ENCODE measurements around the gene OTOG. TPM values are rescaled to one million over a fixed set of nuclear protein-coding genes. Genes with fewer than 3 reads are reported as not detected.

OTOG gene
- polyA plus RNA-seq, 2 donors: not detected

GRCh38 chr11:17535488-17535887 is 11.6 kb upstream of the OTOG start:
- Histone ChIP-seq H3K36me3 (ENCODE audit: control insufficient read depth in 2 of 2, insufficient read depth in 2 of 2, low read length in 1 of 2) (no peaks in the 10 kb centered on the region), H3K4me1 (ENCODE audit: control insufficient read depth in 2 of 2, insufficient read depth in 2 of 2, low read length in 1 of 2) (peaks cover 0 to 2% of the 10 kb centered on the region in 2 donors), H3K9me3 (ENCODE audit: control insufficient read depth in 2 of 2, insufficient read depth in 1 of 2, low read depth in 1 of 2, low read length in 1 of 2) (no peaks in the 10 kb centered on the region), H3K27ac (ENCODE audit: low read depth in 2 of 2, low read length in 1 of 2) (no peak overlapping the region), H3K27me3 (ENCODE audit: control insufficient read depth in 1 of 2, insufficient read depth in 2 of 2, low read length in 2 of 2) (no peaks in the 10 kb centered on the region), H3K4me3 (ENCODE audit: low read depth in 1 of 2, low read length in 2 of 2) (no peak overlapping the region)
- 88 to 91% methylated on average over 3 of the region's 3 CpGs for WGBS, 2 donors

GRCh38 chr11:17537261-17537660 is 9.8 kb upstream of the OTOG start:
- WGBS, 2 donors: 87 to 90% methylated on average over 8 of the region's 8 CpGs
- H3K27me3 ChIP-seq (ENCODE audit: control insufficient read depth in 1 of 2, insufficient read depth in 2 of 2, low read length in 2 of 2): no peaks in the 10 kb centered on the region
- H3K4me3 ChIP-seq (ENCODE audit: low read depth in 1 of 2, low read length in 2 of 2): no peak overlapping the region
- no peaks in the 10 kb centered on the region for H3K36me3 ChIP-seq (ENCODE audit: control insufficient read depth in 2 of 2, insufficient read depth in 2 of 2, low read length in 1 of 2)
- H3K27ac ChIP-seq (ENCODE audit: low read depth in 2 of 2, low read length in 1 of 2): no peak overlapping the region
- H3K4me1 ChIP-seq (ENCODE audit: control insufficient read depth in 2 of 2, insufficient read depth in 2 of 2, low read length in 1 of 2): no peaks in the 10 kb centered on the region
- peaks cover 0 to 1% of the 10 kb centered on the region in 2 donors for H3K9me3 ChIP-seq (ENCODE audit: control insufficient read depth in 2 of 2, insufficient read depth in 1 of 2, low read depth in 1 of 2, low read length in 1 of 2)

- Histone ChIP-seq H3K27me3 (ENCODE audit: control insufficient read depth in 1 of 2, insufficient read depth in 2 of 2, low read length in 2 of 2) (no peaks in the 10 kb centered on the region), H3K4me3 (ENCODE audit: low read depth in 1 of 2, low read length in 2 of 2) (no peak overlapping the region), H3K4me1 (ENCODE audit: control insufficient read depth in 2 of 2, insufficient read depth in 2 of 2, low read length in 1 of 2) (no peaks in the 10 kb centered on the region), H3K9me3 (ENCODE audit: control insufficient read depth in 2 of 2, insufficient read depth in 1 of 2, low read depth in 1 of 2, low read length in 1 of 2) (peaks cover 0 to 2% of the 10 kb centered on the region in 2 donors), H3K27ac (ENCODE audit: low read depth in 2 of 2, low read length in 1 of 2) (no peak overlapping the region), H3K36me3 (ENCODE audit: control insufficient read depth in 2 of 2, insufficient read depth in 2 of 2, low read length in 1 of 2) (no peaks in the 10 kb centered on the region)
- WGBS, 2 donors: 97 to 100% methylated on average over 1 of the region's 1 CpG
Measured at GRCh38 chr11:17538054-17538453, 9.0 kb upstream of the OTOG start.

GRCh38 chr11:17538731-17539130 is 8.3 kb upstream of the OTOG start:
- Histone ChIP-seq H3K4me3 (ENCODE audit: low read depth in 1 of 2, low read length in 2 of 2) (no peak overlapping the region), H3K9me3 (ENCODE audit: control insufficient read depth in 2 of 2, insufficient read depth in 1 of 2, low read depth in 1 of 2, low read length in 1 of 2) (peaks cover 0 to 2% of the 10 kb centered on the region in 2 donors), H3K4me1 (ENCODE audit: control insufficient read depth in 2 of 2, insufficient read depth in 2 of 2, low read length in 1 of 2) (no peaks in the 10 kb centered on the region), H3K36me3 (ENCODE audit: control insufficient read depth in 2 of 2, insufficient read depth in 2 of 2, low read length in 1 of 2) (no peaks in the 10 kb centered on the region), H3K27ac (ENCODE audit: low read depth in 2 of 2, low read length in 1 of 2) (no peak overlapping the region), H3K27me3 (ENCODE audit: control insufficient read depth in 1 of 2, insufficient read depth in 2 of 2, low read length in 2 of 2) (no peaks in the 10 kb centered on the region)
- WGBS, 2 donors: 53 to 61% methylated on average over 3 of the region's 3 CpGs

GRCh38 chr11:17540807-17541206 is 6.3 kb upstream of the OTOG start:
- H3K27ac ChIP-seq (ENCODE audit: low read depth in 2 of 2, low read length in 1 of 2): no peak overlapping the region
- WGBS, 2 donors: 87% methylated on average over 4 of the region's 4 CpGs
- H3K4me1 ChIP-seq (ENCODE audit: control insufficient read depth in 2 of 2, insufficient read depth in 2 of 2, low read length in 1 of 2): peaks cover 0 to 5% of the 10 kb centered on the region in 2 donors
- H3K9me3 ChIP-seq (ENCODE audit: control insufficient read depth in 2 of 2, insufficient read depth in 1 of 2, low read depth in 1 of 2, low read length in 1 of 2): peaks cover 0 to 2% of the 10 kb centered on the region in 2 donors
- no peak overlapping the region for H3K4me3 ChIP-seq (ENCODE audit: low read depth in 1 of 2, low read length in 2 of 2)
- H3K27me3 ChIP-seq (ENCODE audit: control insufficient read depth in 1 of 2, insufficient read depth in 2 of 2, low read length in 2 of 2): no peaks in the 10 kb centered on the region
- H3K36me3 ChIP-seq (ENCODE audit: control insufficient read depth in 2 of 2, insufficient read depth in 2 of 2, low read length in 1 of 2): no peaks in the 10 kb centered on the region

GRCh38 chr11:17541330-17541885 is 5.7 kb upstream of the OTOG start:
- 68% methylated on average over 4 of the region's 4 CpGs for WGBS, 2 donors
- Histone ChIP-seq H3K36me3 (ENCODE audit: control insufficient read depth in 2 of 2, insufficient read depth in 2 of 2, low read length in 1 of 2) (no peaks in the 10 kb centered on the region), H3K4me3 (ENCODE audit: low read depth in 1 of 2, low read length in 2 of 2) (no peak overlapping the region), H3K27ac (ENCODE audit: low read depth in 2 of 2, low read length in 1 of 2) (no peak overlapping the region), H3K27me3 (ENCODE audit: control insufficient read depth in 1 of 2, insufficient read depth in 2 of 2, low read length in 2 of 2) (no peaks in the 10 kb centered on the region), H3K9me3 (ENCODE audit: control insufficient read depth in 2 of 2, insufficient read depth in 1 of 2, low read depth in 1 of 2, low read length in 1 of 2) (peaks cover 0 to 2% of the 10 kb centered on the region in 2 donors), H3K4me1 (ENCODE audit: control insufficient read depth in 2 of 2, insufficient read depth in 2 of 2, low read length in 1 of 2) (peaks cover 0 to 5% of the 10 kb centered on the region in 2 donors)

GRCh38 chr11:17542249-17542648 is 4.8 kb upstream of the OTOG start:
- Histone ChIP-seq H3K9me3 (ENCODE audit: control insufficient read depth in 2 of 2, insufficient read depth in 1 of 2, low read depth in 1 of 2, low read length in 1 of 2) (peaks cover 0 to 2% of the 10 kb centered on the region in 2 donors), H3K36me3 (ENCODE audit: control insufficient read depth in 2 of 2, insufficient read depth in 2 of 2, low read length in 1 of 2) (no peaks in the 10 kb centered on the region), H3K4me1 (ENCODE audit: control insufficient read depth in 2 of 2, insufficient read depth in 2 of 2, low read length in 1 of 2) (peaks cover 0 to 5% of the 10 kb centered on the region in 2 donors), H3K27ac (ENCODE audit: low read depth in 2 of 2, low read length in 1 of 2) (no peak overlapping the region), H3K4me3 (ENCODE audit: low read depth in 1 of 2, low read length in 2 of 2) (no peak overlapping the region), H3K27me3 (ENCODE audit: control insufficient read depth in 1 of 2, insufficient read depth in 2 of 2, low read length in 2 of 2) (no peaks in the 10 kb centered on the region)
- WGBS, 2 donors: 63 to 74% methylated on average over 4 of the region's 4 CpGs

GRCh38 chr11:17543041-17543440 is 4.0 kb upstream of the OTOG start:
- 86 to 89% methylated on average over 2 of the region's 2 CpGs for WGBS, 2 donors
- H3K9me3 ChIP-seq (ENCODE audit: control insufficient read depth in 2 of 2, insufficient read depth in 1 of 2, low read depth in 1 of 2, low read length in 1 of 2): peaks cover 0 to 2% of the 10 kb centered on the region in 2 donors

GRCh38 chr11:17543574-17544180 is 3.4 kb upstream of the OTOG start:
- Histone ChIP-seq H3K4me3 (ENCODE audit: low read depth in 1 of 2, low read length in 2 of 2) (no peak overlapping the region), H3K36me3 (ENCODE audit: control insufficient read depth in 2 of 2, insufficient read depth in 2 of 2, low read length in 1 of 2) (no peaks in the 10 kb centered on the region), H3K27me3 (ENCODE audit: control insufficient read depth in 1 of 2, insufficient read depth in 2 of 2, low read length in 2 of 2) (peaks cover 0 to 3% of the 10 kb centered on the region in 2 donors), H3K27ac (ENCODE audit: low read depth in 2 of 2, low read length in 1 of 2) (no peak overlapping the region), H3K4me1 (ENCODE audit: control insufficient read depth in 2 of 2, insufficient read depth in 2 of 2, low read length in 1 of 2) (peaks cover 0 to 5% of the 10 kb centered on the region in 2 donors), H3K9me3 (ENCODE audit: control insufficient read depth in 2 of 2, insufficient read depth in 1 of 2, low read depth in 1 of 2, low read length in 1 of 2) (peaks cover 0 to 2% of the 10 kb centered on the region in 2 donors)
- 46 to 53% methylated on average over 17 of the region's 17 CpGs for WGBS, 2 donors

More at GRCh38 chr11:17543041-17543440, 4.0 kb upstream of the OTOG start:
- no peak overlapping the region for H3K4me3 ChIP-seq (ENCODE audit: low read depth in 1 of 2, low read length in 2 of 2)
- H3K4me1 ChIP-seq (ENCODE audit: control insufficient read depth in 2 of 2, insufficient read depth in 2 of 2, low read length in 1 of 2): peaks cover 0 to 5% of the 10 kb centered on the region in 2 donors
- H3K27ac ChIP-seq (ENCODE audit: low read depth in 2 of 2, low read length in 1 of 2): no peak overlapping the region
- H3K36me3 ChIP-seq (ENCODE audit: control insufficient read depth in 2 of 2, insufficient read depth in 2 of 2, low read length in 1 of 2): no peaks in the 10 kb centered on the region
- H3K27me3 ChIP-seq (ENCODE audit: control insufficient read depth in 1 of 2, insufficient read depth in 2 of 2, low read length in 2 of 2): peaks cover 0 to 3% of the 10 kb centered on the region in 2 donors

GRCh38 chr11:17544181-17544622 is 2.9 kb upstream of the OTOG start, which contains the start of gene USH1C:
USH1C (minus strand) TSS chr11:17544416; CDS start chr11:17544307, 109 bp downstream.
- Histone ChIP-seq H3K36me3 (ENCODE audit: control insufficient read depth in 2 of 2, insufficient read depth in 2 of 2, low read length in 1 of 2) (no peaks in the 10 kb centered on the region), H3K4me1 (ENCODE audit: control insufficient read depth in 2 of 2, insufficient read depth in 2 of 2, low read length in 1 of 2) (peaks cover 0 to 5% of the 10 kb centered on the region in 2 donors), H3K27ac (ENCODE audit: low read depth in 2 of 2, low read length in 1 of 2) (no peak within 1 kb of the TSS), H3K4me3 (ENCODE audit: low read depth in 1 of 2, low read length in 2 of 2) (no peak within 1 kb of the TSS), H3K27me3 (ENCODE audit: control insufficient read depth in 1 of 2, insufficient read depth in 2 of 2, low read length in 2 of 2) (peaks cover 0 to 3% of the 10 kb centered on the region in 2 donors), H3K9me3 (ENCODE audit: control insufficient read depth in 2 of 2, insufficient read depth in 1 of 2, low read depth in 1 of 2, low read length in 1 of 2) (peaks cover 0 to 2% of the 10 kb centered on the region in 2 donors)
- 5 to 12% methylated on average over 24 to 32 of the region's 32 CpGs for WGBS, 2 donors

Measured in esophagus (tissue), 2 donors.